ENCODE measurements around the gene SYT4. TPM values are rescaled to one million over a fixed set of nuclear protein-coding genes. Genes with fewer than 3 reads are reported as not detected.
A peak's percentile ranks its signal among the peaks of the same experiment; 100 is the strongest.

Gene SYT4
- total and polyA plus RNA-seq, 2 experiments from 2014 or later: 3.7 to 10.4 TPM

DNA sequence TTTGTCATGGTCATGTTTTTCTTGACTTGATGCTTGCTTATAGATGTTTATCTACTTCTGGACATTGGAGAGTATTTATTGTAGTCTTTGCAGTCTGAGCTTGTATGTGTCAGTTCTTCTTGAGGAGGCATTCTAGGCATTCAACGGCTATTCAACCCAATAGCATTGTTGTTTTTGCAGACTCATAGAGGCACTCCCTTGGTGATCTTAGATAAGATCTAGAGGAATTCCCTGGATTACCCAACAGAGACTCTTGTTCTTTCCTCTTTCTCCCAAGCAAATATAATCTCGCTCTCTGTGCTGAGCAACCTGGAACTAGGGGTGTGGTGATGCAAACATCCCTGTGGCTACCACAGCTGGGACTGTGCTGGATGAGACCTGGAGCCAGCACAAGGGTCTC is 40.4 kb downstream of the SYT4 start (continued):
- TF ChIP-seq ETS1 (IDR thresholded peaks at IDR 0.05): no peak

- H3K9me3 Mint-ChIP-seq: no peaks in the 10 kb centered on the region; the same call in 2 of the 3 replicates
- H3K27me3 ChIP-seq (ENCODE audit: insufficient read depth): no peaks in the 10 kb centered on the region
- H3K27ac ChIP-seq (ENCODE audit: low read depth): no peak overlapping the region
- no peak for TF ChIP-seq EZH2 (IDR thresholded peaks at IDR 0.05; ENCODE audit: low read depth, unreplicated experiment)
- TF ChIP-seq REST (IDR thresholded peaks at IDR 0.05; ENCODE audit: unreplicated experiment): no peak
- H3K4me3 ChIP-seq: no peak overlapping the region
- no peaks in the 10 kb centered on the region for H3K4me1 Mint-ChIP-seq
- no peak overlapping the region for H3K4me2 ChIP-seq
- ATAC-seq: no peak
- no peaks in the 10 kb centered on the region for H4K20me1 ChIP-seq (replicated peaks; ENCODE audit: insufficient read depth)
- H3K79me2 ChIP-seq (replicated peaks; ENCODE audit: insufficient read depth): no peaks in the 10 kb centered on the region
- no peak overlapping the region for H3K27ac Mint-ChIP-seq
- H3K36me3 ChIP-seq (ENCODE audit: insufficient read depth): no peaks in the 10 kb centered on the region
- no peak overlapping the region for H3K4me3 Mint-ChIP-seq
- no peak for DNase-seq (ENCODE audit: low spot score)
- H3K9me2 ChIP-seq (ENCODE audit: insufficient read depth): peaks cover 6% of the 10 kb centered on the region; the same call in 1 of the 2 replicates
- no peaks in the 10 kb centered on the region for H3K36me3 Mint-ChIP-seq (ENCODE audit: low read depth)
- H2AFZ ChIP-seq: no peak overlapping the region
- H3F3A ChIP-seq (replicated peaks; ENCODE audit: low read depth): no peaks in the 10 kb centered on the region
- H3K27me3 Mint-ChIP-seq (ENCODE audit: insufficient read depth, low read depth, poor library complexity): peaks cover 2% of the 10 kb centered on the region
- no peaks in the 10 kb centered on the region for H3K4me1 ChIP-seq (ENCODE audit: insufficient read depth)
These were observed 42.4 kb downstream of the SYT4 start for GRCh38 chr18:43234889-43235288.

DNA sequence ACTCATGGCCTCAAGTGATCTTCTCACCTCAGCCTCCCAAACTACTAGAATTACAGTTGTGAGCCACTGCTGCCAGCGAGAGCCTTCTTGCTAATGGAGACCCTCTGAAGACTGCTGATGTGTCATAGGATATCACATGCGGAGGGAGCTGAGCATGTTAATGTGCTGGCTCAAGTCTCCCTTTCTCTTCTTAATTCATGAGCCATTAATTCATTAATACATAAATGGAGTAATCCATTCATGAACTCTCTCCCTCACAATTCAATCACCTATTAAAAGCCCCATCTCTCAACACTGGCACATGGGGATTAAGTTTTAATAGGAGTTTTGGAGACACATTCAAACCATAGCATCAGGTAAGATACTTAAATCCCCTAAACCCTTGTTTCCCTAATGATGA is 54.8 kb downstream of the SYT4 start:
- ATAC-seq: no peak
- Mint-ChIP-seq H3K4me1 (peaks cover 7% of the 10 kb centered on the region; the same call in 2 of the 3 replicates), H3K4me3 (no peak overlapping the region), H3K27me3 (ENCODE audit: insufficient read depth, low read depth, poor library complexity) (no peaks in the 10 kb centered on the region), H3K27ac (no peak overlapping the region), H3K9me3 (0 out of 3 replicates have a peak, but pooled peaks cover 2% of the 10 kb centered on the region), H3K36me3 (ENCODE audit: low read depth) (no peaks in the 10 kb centered on the region; the same call in 2 of the 3 replicates)
- no peak for DNase-seq (ENCODE audit: low spot score)
- H3K4me2 ChIP-seq: no peak overlapping the region
- H4K20me1 ChIP-seq (replicated peaks; ENCODE audit: insufficient read depth): no peaks in the 10 kb centered on the region
- H3F3A ChIP-seq (replicated peaks; ENCODE audit: low read depth): no peaks in the 10 kb centered on the region
- no peaks in the 10 kb centered on the region for H3K36me3 ChIP-seq (ENCODE audit: insufficient read depth)
- H3K4me3 ChIP-seq: no peak overlapping the region
- peaks cover 11% of the 10 kb centered on the region for H3K9me2 ChIP-seq (ENCODE audit: insufficient read depth)
- H3K27ac ChIP-seq (ENCODE audit: low read depth): no peak overlapping the region
- H3K4me1 ChIP-seq (ENCODE audit: insufficient read depth): no peaks in the 10 kb centered on the region; the same call in 1 of the 2 replicates
- H3K79me2 ChIP-seq (replicated peaks; ENCODE audit: insufficient read depth): no peaks in the 10 kb centered on the region
- H3K27me3 ChIP-seq (ENCODE audit: insufficient read depth): no peaks in the 10 kb centered on the region
- peak overlapping the region; percentile 43; the same call in 1 of the 2 replicates for H2AFZ ChIP-seq
- TF ChIP-seq STAT1 (IDR thresholded peaks at IDR 0.05; ENCODE audit: unreplicated experiment) (no peak), REST (IDR thresholded peaks at IDR 0.05; ENCODE audit: unreplicated experiment) (no peak), CREB1 (CRISPR knock-in tag; IDR thresholded peaks at IDR 0.05; ENCODE audit: low read depth) (no peak), EZH2 (IDR thresholded peaks at IDR 0.05; ENCODE audit: low read depth, unreplicated experiment) (no peak), CTCF (conservative IDR thresholded peaks at IDR 0.05; ENCODE audit: low read depth in 2 of 2) (no peak)
